Endometrial microvascular endothelial cells (primary cell): Measurements from ENCODE around the gene CBX5. TPM values are rescaled to one million over a fixed set of nuclear protein-coding genes. Genes with fewer than 3 reads are reported as not detected.
"Not testable (repeated sequence)": the region's sequence is repeated elsewhere in the genome, so short reads cannot be mapped to it uniquely, and the experiment has no call there.

Source experiments
- in situ Hi-C: cut with HindIII; loops from 2 replicates; pipeline ENCODE4 v1.10.0; 2017; ENCODE audit warnings: low sequenced_read_pairs, low pct_unique_long_range_greater_than_20kb; ENCODE audit errors: inconsistent ontology term
- total RNA-seq: library from RNA; depleted of rRNA; stranded (reverse); fragments of >200 nt; gene quantifications from one replicate; pipeline ENCODE4 v1.2.3, GENCODE V29; 2015; ENCODE audit errors: inconsistent ontology term

The CBX5 gene
- total RNA-seq, 1 donor from 2014 or later = 57.1 TPM

DNA sequence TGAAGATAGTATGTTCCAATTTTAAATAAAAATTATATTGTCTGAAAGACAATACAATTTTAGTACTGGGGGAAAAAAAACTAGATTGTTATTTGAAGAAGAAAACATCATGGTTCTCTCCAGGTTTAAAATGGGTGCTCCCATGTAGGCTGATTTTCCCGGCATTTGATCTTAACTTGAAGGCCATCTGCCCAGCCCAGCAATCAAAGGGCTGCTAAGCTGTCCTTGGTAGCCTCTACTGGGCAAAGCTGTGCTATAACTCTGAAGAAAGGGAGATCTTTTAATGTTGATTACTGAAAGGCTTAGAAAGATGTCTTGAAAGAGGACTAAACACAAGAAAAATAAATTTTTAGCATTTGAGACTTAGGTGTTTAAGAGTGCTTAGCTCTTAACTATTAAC, 41.4 kb downstream of the CBX5 start:
- in situ Hi-C loops = no loop called here

DNA sequence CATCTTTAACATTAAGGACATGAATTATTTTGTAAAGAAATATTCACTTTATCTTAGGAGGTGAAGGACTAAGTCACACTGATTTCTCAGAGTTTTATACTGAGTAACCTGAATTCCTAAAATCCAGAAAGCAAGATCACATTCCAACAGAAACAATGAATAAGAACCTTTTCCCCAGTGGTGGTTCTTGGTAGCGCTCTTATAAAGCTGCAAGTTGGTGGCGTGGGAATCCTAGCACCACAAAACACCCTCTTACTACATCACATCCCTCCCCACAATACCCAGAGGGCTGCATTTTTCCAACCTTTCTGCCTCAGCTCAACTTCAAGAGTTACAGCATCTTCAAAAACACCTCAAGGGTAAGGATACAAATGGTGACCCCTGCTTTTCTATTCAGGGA, 47.1 kb downstream of the CBX5 start:
- in situ Hi-C loops = no loop called here

DNA sequence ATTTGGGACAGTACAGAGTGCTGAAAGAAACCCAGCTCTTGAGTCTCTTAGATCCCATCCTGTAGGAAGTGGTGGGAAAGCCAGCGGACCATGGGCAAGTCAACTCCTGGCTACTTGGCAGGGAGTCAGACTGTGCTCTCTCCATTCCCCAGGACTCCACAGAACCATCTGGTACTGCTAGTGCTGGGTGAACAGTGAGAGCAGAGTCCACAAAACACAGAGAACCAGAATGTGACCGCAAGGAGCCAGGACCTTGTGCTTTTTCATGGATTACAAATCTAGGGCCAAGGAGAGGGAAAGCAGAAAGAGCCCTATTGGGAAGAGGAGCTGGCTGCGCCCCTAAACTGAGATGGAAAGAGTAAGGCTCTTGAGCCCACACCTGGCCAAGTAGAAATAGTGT, 48.7 kb downstream of the CBX5 start:
- in situ Hi-C loops = not testable (repeated sequence)

DNA sequence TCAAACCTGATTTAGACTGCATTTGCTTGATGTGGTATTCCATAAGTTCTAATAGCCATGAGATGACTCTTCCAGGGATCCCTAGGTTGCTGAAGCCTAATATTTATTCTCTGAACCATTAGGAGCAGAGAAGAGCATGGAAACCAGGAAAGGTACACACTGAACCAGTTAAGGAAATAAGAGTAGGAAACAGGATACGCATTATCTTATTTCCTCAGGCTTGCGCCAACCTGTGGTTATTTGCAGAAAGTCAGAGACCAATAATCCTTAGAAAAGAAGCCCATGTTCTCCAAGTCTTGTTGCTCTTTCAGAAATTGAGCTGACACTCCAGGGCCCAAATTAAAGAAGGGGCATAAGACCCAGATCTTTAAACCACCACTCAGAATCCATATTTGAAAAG, 49.4 kb downstream of the CBX5 start:
- in situ Hi-C loops = no loop called here

DNA sequence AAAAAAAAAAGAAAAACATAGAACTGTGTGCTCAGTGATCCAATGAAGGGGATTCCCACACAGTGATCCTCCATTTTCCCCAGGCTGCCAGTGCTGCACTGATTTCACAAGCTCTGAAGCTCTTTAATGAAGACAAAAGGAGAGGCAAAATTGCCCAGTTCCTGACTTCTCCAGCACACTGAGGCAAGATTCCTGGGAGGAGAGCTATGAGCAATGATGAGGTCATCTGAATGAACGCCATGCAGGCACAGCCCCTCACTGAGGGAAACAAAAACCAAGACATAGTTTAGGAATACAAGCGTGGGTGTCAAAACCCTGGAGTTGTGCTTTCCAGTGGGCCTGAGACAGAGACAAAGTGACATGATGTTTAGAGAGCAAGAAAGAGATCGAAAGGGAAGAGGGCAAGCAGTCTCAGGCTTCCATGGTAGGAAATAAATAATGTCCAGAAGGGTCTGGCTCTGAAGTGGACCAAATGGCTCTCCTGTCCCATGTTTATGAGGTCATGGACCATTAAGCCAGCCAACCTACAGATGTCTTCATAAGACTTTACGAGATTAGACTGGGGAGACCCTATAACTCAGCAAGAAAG, 50.2 kb downstream of the CBX5 start:
- in situ Hi-C loops = no loop called here

DNA sequence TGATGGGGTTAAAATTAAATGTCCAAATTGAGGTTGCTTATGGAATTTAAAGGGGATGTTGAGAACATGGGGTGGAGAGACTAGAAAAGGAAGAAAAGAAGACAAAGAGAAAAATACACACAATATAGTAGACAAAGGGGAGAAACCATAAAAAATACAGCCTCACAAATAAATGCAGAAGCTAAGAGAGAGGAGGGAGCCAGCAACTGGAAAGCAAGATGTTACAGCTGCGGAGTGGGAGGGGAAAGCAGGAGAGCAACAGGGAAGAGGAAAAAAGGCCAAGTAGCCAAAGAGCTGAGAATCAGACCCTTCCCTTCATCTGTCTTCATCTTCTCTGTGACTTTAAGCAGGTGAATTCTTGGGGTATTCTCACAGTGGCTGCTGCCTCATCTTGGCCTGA, 51.5 kb downstream of the CBX5 start:
- in situ Hi-C loops = no loop called here

DNA sequence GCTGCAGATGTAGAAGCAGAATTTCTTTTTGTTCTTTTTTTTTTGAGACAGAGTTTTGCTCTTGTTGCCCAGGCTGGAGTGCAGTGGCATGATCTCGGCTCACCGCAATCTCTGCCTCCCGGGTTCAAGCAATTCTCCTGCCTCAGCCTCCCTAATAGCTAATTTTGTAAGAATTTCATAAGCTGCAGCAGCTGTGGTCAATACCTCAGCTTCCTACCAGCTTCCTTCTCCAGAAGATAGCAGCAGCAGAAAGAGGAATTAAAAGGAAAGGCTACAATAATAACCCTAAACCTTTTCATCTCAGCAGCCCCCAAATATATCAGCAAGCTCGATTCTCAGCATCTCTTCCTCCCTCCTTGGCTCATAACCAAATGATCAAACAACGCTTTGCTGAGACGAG, 52.0 kb downstream of the CBX5 start:
- in situ Hi-C loops = not testable (repeated sequence)

DNA sequence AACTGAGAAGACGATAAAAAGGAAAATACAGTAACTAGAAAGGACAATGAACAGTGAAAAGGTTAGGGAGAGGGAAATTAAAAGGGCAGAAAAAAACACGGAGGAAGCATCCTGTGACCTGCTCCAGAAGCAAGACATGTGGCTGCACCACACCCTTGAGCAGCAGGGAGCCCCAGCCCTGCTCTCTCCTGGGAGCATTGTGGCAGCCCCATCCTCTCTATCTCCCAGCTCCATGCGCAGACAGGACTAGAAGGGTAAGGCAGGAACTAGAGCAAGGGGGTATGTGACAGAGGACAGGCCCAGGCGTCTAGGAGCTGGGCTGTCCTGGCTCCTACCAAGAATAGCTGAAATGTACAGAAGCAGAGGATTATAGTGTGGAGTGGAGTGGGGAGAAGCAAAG, 52.5 kb downstream of the CBX5 start:
- in situ Hi-C loops = no loop called here

DNA sequence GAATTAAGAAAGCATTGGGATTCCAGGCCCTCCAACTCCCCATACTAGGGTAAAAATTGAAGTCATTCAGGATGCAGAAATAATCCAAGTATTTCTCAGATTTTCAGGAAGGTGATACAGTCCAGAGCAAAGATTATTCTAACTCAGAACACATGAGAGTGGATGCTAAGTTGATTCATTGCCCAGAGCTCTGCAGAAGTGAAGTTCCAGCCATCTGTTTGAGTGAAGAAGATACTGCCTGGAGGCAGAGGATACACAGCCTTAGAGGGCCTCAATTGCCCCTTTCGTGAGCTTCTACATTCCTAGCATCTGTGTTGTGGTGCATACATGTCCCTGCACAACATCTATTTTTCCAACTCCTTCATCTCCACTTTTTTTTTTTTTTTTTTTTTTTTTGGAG, 54.3 kb downstream of the CBX5 start:
- in situ Hi-C loops = no loop called here

DNA sequence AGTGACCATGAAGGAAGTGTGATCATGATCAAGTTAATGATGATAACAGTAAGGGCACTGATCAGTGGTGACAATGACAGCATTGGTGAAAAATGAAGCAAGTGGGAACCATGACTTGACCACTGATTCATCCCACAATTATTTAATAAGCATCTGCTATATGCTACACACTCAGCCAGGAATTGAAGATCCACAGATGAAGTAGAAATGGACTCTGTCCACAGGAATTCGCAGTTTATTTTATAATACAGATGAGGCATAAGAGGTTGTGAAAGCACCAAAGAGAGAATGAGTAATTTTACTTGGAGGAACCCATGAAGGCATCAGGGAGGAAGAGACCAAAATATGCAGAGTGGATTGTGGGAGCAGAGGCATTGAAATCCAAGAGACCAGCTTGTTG, 57.3 kb downstream of the CBX5 start:
- in situ Hi-C loops = loop anchor here (25.0 kb wide), 1 partner anchor 210 kb away; the partner anchor contains the start of genes HOXC8 and HOXC9

DNA sequence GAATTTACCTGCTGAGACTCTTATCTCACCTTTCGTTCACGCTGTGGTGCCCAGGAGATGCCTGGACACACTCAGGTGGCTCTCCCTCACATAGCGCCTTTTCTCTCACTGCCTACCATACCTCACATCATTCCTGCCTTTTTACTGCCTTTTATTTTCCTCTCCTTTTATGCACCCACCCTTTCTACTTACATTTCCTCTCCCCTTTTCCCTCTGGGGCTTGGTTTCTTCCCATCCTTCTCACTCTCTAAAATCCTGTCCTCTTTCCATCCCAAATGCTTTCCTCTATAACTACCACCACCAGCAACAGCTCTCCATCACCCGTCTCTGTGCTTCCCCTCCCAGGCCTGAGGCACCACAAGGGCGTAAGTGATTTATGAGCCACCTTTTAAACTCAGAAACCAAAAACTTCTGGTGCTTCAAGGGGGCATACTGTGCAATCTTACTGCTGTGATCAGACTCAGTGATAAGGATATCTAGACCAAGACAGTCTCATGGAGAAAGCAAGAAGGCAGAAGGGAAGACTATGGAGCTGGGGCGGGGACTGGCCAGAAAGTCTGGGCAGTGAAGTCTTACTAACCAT, 58.4 kb downstream of the CBX5 start:
- in situ Hi-C loops = loop anchor here (25.0 kb wide), 1 partner anchor 209 kb away; the partner anchor contains the start of genes HOXC8 and HOXC9

DNA sequence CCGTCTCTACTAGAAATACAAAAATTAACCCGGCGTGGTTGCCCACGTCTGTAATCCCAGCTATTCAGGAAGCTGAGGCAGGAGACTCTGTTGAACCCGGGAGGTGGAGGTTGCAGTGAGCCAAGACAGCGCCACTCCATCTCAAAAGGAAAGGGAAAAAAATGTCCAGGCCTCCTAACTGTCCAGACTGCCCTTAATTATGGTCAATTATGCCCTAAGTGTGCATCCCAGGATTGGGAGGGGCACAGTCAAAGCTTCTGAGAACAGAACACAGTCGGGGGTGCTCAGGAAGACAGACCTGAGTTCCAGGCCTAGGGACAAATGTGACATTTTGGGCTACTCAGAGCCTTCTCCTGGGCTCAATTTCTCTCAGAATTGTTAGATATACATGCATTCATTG, 59.4 kb downstream of the CBX5 start:
- in situ Hi-C loops = loop anchor here (25.0 kb wide), 1 partner anchor 208 kb away; the partner anchor contains the start of genes HOXC8 and HOXC9

DNA sequence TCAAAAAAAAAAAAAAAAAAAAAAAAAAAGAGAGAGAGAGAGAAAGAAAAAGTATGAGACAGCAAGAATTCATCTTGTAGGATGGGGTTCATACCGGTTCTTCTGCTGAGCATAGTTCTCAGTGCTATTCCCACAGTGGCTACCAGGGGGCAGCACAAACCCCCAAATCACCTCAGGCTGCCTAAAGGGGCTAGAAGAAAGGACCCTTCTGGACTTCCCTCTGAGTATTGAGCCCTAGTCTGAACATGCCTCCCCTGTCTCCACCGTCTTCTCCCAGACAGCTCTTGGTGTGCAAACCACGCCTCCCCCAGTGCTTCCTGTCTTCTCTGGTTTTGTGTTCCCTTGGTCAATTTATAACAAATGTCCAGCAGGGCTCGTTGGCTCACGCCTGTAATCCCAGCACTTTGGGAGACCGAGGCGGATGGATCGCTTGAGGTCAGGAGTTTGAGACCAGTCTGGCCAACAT, 59.8 kb downstream of the CBX5 start:
- in situ Hi-C loops = loop anchor here (25.0 kb wide), 1 partner anchor 208 kb away; the partner anchor contains the start of genes HOXC8 and HOXC9

DNA sequence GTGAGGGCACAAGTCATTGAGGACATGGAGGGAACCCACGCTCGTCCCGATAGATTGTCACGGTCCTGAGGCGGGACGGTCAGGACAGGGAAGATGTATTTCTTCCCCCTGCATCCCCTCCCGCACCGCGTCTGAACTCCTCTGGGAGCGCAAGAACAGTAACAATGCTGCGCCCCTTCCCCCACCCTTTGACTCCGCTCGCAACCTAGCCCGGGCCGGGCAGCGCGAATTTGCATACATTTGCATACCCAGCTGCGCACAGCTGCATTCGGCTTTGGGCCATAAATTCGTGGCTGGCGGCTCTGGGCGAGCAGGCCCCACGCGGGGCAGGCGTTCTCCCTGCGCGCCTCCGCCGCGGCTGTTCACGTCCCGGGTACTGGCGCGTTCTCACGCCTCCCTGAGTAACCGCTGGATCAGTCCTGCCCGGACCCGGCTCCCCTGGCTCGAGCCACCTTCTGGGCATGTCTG, 62.1 kb downstream of the CBX5 start:
- in situ Hi-C loops = loop anchor here (5.0 to 25.0 kb wide), 2 partner anchors 144 to 206 kb away; partner anchors contain the start of genes GPR84, HOXC8 and HOXC9

DNA sequence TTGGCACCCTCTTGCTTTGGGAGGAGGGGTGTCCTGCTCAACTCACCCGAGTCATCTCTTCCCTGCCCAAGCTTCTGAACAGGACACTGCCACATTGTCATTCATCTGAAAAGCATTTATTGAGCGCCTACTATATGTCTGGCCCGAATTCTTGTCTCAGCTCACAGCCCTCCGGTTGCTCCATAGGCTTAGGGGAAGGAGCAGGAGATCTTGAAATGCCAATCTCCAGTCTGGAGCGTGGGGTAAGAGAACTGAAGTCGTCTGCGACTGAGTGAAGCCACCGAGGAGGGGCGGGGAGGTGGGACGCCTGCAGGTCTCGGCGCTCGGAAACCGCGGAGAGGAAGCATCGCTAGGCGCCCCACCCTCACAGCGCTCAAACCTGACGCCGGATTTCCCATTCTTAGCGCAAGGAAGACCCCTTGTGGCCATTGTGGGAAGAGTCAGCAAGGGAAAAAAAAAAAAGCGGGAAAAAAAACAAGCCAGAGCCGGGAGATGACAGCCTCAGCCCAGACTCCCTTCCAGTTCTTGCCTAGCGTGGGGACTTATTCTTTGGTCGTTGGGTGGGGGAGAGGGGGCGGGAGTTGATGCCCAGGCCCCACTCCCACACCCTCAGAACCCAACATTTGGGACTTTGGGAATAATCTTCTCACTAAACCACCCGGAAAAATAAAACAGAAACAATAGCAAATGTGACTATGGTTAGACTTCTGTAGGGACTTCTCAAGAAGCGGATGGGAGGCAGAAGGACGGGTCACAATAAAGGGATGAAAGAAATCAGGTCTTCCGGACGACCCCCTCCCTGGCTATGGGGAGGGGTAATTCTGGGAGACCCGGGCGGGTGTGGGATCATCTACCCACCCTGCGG, 62.9 kb downstream of the CBX5 start:
- in situ Hi-C loops = loop anchor here (5.0 to 25.0 kb wide), 2 partner anchors 145 to 205 kb away; partner anchors contain the start of genes GPR84, HOXC8 and HOXC9

DNA sequence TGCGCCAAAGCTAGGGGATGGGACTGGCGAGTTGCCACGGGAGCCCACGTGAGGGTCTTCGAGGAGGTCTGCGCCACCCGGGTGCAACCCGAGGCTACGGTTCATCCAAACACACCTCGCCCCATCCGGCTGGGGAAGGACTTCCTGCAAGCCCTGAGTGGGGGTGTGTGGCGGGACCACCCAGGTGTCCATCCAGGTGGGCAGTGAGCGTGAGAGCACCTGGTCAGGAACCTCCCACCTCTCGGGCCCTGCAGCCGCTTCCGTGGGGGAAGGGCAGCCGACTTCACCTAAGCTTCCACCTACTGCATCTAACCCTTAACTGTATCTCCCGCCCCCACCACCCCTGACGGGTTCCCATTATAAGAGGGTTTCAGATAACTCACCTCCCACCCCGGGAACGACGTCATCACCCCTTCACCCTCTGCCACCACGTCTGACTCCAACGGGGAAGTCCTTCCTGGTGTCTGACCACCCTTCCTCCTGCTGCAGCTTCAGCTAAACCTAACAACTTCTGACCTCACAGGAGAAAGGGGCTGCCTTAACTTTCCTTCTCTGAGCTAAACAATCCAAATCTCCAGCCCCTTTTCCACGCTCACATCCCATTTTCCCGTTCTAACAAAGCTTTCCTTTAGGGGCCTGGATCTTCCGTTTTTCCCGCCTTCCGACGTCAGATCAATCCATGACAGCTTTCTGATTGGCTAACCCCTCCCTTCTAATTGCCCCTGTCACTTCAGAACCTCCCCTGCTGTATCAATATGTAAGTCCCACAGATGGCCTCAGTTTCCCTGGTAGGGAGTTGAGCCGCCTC, 63.7 kb downstream of the CBX5 start:
- in situ Hi-C loops = loop anchor here (5.0 to 25.0 kb wide), 2 partner anchors 146 to 204 kb away; partner anchors contain the start of genes GPR84, HOXC8 and HOXC9

DNA sequence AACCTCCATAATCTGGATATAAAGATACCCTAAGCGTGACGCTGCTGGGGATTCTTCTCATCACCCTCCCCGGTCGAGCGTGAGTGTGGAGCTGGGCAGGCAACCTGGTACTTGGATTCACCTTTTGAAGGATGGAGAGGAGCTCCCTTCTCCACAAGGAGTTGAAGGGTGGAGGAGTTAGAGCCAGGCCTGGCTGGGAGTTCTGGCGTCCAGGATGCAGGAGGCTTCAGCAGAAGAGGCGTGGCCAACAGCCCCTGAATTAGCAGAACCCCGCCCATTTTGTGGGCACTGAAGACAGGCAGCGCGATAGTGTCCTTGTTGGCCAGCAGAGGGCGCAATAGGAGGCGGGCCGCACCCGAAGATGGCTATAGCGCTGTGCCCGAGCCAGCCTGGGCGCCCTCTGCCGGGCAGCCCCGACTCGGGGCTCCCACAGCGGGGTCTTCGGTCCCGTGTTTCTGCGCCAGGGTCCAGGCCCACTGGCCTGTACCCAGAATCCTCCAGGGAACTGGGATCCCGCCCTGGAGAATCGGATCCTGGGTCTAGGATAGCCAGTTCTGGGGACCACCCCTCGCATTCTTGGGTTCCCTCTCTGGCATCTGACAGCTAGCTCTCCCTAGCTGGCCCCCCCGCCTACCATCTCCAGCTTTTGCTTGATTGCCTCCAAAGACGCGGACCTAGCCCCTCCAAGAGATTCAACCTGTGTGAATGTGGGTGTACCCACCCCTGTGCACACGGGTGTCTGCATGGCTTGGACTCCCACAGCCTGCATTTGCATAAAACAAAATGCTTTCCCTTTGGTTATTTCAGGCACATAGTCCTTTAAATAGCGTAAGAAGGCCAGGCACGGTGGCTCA, 65.1 kb downstream of the CBX5 start:
- in situ Hi-C loops = loop anchor here (5.0 to 25.0 kb wide), 2 partner anchors 148 to 202 kb away; partner anchors contain the start of genes GPR84, HOXC8 and HOXC9
